C4-2B (cell line): ENCODE measurements around the gene IMPDH2.

ENCODE experiments used
- H3K27ac ChIP-seq: fragments of 450-650 bp; 2 replicates; pipeline ENCODE4 v1.5.1; 2017
- CTCF ChIP-seq: fragments of 450-650 bp; conservative IDR thresholded peaks from 2 replicates; pipeline ENCODE4 v1.5.1; 2017; ENCODE audit warnings: mild to moderate bottlenecking
- ZFX ChIP-seq: fragments of 450-650 bp; IDR thresholded peaks from 2 replicates; pipeline ENCODE4 v1.6.1; 2017

The IMPDH2 gene

DNA sequence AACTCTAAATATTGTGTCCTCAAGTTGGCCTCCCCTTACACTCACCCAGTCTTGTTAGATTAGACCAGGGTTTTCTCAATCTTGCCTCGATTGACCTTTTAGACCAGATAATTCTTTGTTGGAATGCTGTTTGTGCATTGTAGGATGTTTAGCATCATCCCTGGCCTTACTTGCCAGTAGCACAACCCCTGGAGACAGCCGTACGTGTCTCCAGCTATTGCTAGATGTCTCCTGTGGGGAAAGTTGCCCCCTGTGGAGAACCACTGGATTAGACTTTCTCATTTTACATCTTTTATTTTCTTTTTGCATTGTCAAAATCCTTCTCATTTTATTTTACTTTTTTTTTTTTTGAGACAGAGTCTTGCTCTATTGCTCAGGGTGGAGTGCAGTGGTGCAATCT, 19.8 kb downstream of the IMPDH2 start:
- TF ChIP-seq ZFX: no peak
- no peak for TF ChIP-seq CTCF
- H3K27ac ChIP-seq: no peak overlapping the region

GRCh38 chr3:49008627-49009026, 20.6 kb downstream of the IMPDH2 start:
- peak overlapping the region; percentile 95 for H3K27ac ChIP-seq

DNA sequence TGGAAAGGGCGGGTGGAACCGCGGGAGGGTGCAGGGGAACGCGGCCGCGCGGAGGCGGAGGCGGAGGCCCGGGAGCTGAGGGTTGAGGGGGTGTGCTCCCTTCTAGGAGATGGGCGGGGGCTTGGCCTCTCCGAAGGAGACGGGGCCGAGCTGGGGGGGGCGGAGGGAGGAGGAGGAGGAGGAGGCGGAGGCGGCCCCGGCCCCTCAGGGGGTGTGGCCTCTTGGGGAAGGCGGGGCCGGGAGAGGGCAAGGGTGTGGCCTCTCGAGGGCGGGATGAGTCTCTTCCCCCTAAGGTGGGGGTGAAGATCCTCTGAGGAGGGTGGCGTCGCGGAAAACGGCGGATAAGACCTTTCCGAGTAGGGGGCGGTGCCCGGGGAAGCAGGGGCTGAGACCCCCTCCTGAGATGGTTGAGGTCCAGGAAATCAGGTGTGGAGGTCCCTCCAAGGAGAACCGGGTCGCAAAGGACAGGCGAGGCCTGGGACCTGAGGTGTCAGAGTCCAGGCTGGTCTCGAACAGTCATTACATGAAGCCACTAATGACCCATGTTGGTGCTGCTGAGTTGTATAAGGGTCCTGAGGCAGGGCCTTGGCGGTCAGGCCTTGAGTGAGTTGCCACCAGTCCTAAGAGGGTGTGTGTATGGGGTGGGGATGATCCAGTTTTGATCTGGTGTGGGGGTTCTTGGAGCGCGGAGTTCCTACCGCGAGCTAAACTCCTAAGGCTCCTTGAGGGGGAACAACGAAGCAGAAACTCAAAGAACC, 21.2 kb downstream of the IMPDH2 start:
- no peak for TF ChIP-seq CTCF
- TF ChIP-seq ZFX: no peak
- H3K27ac ChIP-seq: peak overlapping the region; percentile 95

GRCh38 chr3:49007068-49007770, 22.0 kb downstream of the IMPDH2 start, which contains the start of gene WDR6:
TSS of gene WDR6 (plus strand) at chr3:49007391. CDS start at chr3:49007432, 41 bp downstream.
- peak within 1 kb of the TSS; percentile 95 for H3K27ac ChIP-seq
- TF ChIP-seq ZFX (no peak), CTCF (no peak)

DNA sequence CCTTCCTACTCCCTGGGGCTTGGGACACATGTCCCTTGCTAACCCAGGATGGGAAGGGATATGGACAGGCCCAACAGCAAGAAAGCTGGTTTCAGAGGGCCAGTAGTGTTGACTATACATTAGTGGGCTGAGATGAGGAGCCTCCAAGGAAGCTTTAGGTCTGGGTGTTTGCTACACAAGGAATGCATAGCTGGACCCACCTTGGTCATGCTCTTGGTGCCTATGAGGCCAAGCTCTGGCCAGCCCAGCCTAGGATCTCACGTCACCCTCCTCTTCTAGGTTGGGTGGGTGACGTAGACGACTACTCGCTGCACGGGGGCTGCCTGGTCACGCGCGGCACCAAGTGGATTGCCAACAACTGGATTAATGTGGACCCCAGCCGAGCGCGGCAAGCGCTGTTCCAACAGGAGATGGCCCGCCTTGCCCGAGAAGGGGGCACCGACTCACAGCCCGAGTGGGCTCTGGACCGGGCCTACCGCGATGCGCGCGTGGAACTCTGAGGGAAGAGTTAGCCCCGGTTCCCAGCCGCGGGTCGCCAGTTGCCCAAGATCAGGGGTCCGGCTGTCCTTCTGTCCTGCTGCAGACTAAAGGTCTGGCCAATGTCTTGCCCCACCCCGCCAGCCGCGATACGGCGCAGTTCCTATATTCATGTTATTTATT, 22.7 kb downstream of the IMPDH2 start:
- no peak for TF ChIP-seq ZFX
- TF ChIP-seq CTCF: no peak
- peak overlapping the region; percentile 95 for H3K27ac ChIP-seq

- H3K27ac ChIP-seq: peak overlapping the region; percentile 95
- TF ChIP-seq ZFX: no peak
- TF ChIP-seq CTCF: no peak
These were observed 23.2 kb downstream of the IMPDH2 start for GRCh38 chr3:49005998-49006397.

DNA sequence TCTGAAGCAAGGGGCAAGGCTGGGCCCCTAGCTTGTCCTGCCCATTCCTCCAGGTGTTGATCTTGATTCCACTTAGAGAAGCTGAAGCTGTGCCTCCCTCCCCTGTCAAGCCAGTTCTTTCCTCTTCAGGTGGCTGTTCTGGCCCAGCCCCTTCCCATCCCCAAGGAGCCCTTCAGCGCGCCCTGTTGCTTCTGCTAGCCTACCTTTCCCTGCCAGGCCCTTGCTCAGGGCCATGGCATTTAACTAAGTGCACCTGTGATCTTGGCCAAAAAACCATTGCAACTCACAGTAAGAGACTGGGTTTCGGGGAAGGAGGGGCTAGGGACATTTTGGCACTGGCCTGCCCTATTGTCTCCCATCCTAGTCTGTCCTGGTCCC, 23.9 kb downstream of the IMPDH2 start:
- TF ChIP-seq CTCF (no peak), ZFX (no peak)
- H3K27ac ChIP-seq: no peak overlapping the region; the same call in 1 of the 2 replicates
